Trophoblast cell (in vitro differentiated cells and primary cell): ENCODE results near the gene CAMSAP3.

Experiments
- DNase-seq, 2 donors: peaks; one replicate each; pipeline ENCODE4 v3.0.0-alpha.2; 2016
- H2AFZ ChIP-seq: 2 replicates; pipeline ENCODE4 v1.6.1; 2013; ENCODE audit warnings: low read length, moderate library complexity, mild to moderate bottlenecking; ENCODE audit not compliant: insufficient read depth, poor library complexity
- H2AK5ac ChIP-seq: 2 replicates; pipeline ENCODE4 v1.6.1; 2013; ENCODE audit warnings: mild to moderate bottlenecking, low read length
- H2BK120ac ChIP-seq: 2 replicates; pipeline ENCODE4 v1.6.1; 2013; ENCODE audit warnings: low read length, mild to moderate bottlenecking, moderate library complexity; ENCODE audit not compliant: insufficient read depth, poor library complexity
- H2BK12ac ChIP-seq: 2 replicates; pipeline ENCODE4 v1.6.1; 2013; ENCODE audit warnings: mild to moderate bottlenecking, low read length, moderate library complexity
- H2BK5ac ChIP-seq: 2 replicates; pipeline ENCODE4 v1.6.1; 2013; ENCODE audit warnings: low read length, low read depth, moderate library complexity, mild to moderate bottlenecking; ENCODE audit not compliant: poor library complexity
- H3K14ac ChIP-seq: 2 replicates; pipeline ENCODE4 v1.6.1; 2013; ENCODE audit warnings: mild to moderate bottlenecking, low read length
- H3K18ac ChIP-seq: 2 replicates; pipeline ENCODE4 v1.6.1; 2013; ENCODE audit warnings: mild to moderate bottlenecking, low read length
- H3K23ac ChIP-seq: 2 replicates; pipeline ENCODE4 v1.6.1; 2013; ENCODE audit warnings: low read length
- H3K27ac ChIP-seq: 2 replicates; pipeline ENCODE4 v1.5.1; 2013; ENCODE audit warnings: low read depth, mild to moderate bottlenecking, inconsistent platforms, low read length, moderate library complexity
- H3K27me3 ChIP-seq: 2 replicates; pipeline ENCODE4 v1.6.1; 2013; ENCODE audit warnings: inconsistent platforms, mild to moderate bottlenecking, low read length, moderate library complexity; ENCODE audit not compliant: insufficient read depth
- H3K36me3 ChIP-seq, 2 experiments: 1 replicate in 1 of 2; 2 replicates in 1 of 2; pipeline ENCODE4 v1.6.1; 2013; ENCODE audit warnings: low read length in 2 of 2, mild to moderate bottlenecking in 2 of 2, moderate library complexity in 1 of 2; ENCODE audit not compliant: insufficient read depth in 2 of 2, control insufficient read depth in 1 of 2
- H3K4ac ChIP-seq: 2 replicates; pipeline ENCODE4 v1.6.1; 2013; ENCODE audit warnings: low read depth, mild to moderate bottlenecking, low read length, moderate library complexity
- H3K4me1 ChIP-seq, 2 experiments: 1 replicate in 1 of 2; 2 replicates in 1 of 2; pipeline ENCODE4 v1.6.1; 2013; ENCODE audit warnings: low read length in 2 of 2, mild to moderate bottlenecking in 2 of 2, moderate library complexity in 1 of 2; ENCODE audit not compliant: insufficient read depth in 2 of 2, control insufficient read depth in 1 of 2
- H3K4me2 ChIP-seq: 2 replicates; pipeline ENCODE4 v1.6.1; 2013; ENCODE audit warnings: inconsistent platforms, mild to moderate bottlenecking, low read length, moderate library complexity
- H3K4me3 ChIP-seq: 2 replicates; pipeline ENCODE4 v1.5.1; 2013; ENCODE audit warnings: mild to moderate bottlenecking, low read depth, low read length, inconsistent platforms
- H3K79me1 ChIP-seq: one replicate; pipeline ENCODE4 v1.6.1; 2013; ENCODE audit warnings: low read length
- H3K79me2 ChIP-seq: 2 replicates; pipeline ENCODE4 v1.6.1; 2013; ENCODE audit warnings: low read length, mild to moderate bottlenecking; ENCODE audit not compliant: control insufficient read depth, insufficient read depth, poor library complexity
- H3K9ac ChIP-seq: 2 replicates; pipeline ENCODE4 v1.6.1; 2013; ENCODE audit warnings: mild to moderate bottlenecking, low read length
- H3K9me3 ChIP-seq: 2 replicates; pipeline ENCODE4 v1.6.1; 2013; ENCODE audit warnings: low read depth, mild to moderate bottlenecking, control low read depth, inconsistent platforms, low read length; ENCODE audit not compliant: insufficient read depth
- H4K12ac ChIP-seq: 2 replicates; pipeline ENCODE4 v1.6.1; 2013; ENCODE audit warnings: low read depth, mild to moderate bottlenecking, low read length, moderate library complexity
- H4K8ac ChIP-seq: 2 replicates; pipeline ENCODE4 v1.6.1; 2013; ENCODE audit warnings: low read depth, mild to moderate bottlenecking, low read length, moderate library complexity
- H4K91ac ChIP-seq: one replicate; pipeline ENCODE4 v1.6.1; 2013; ENCODE audit warnings: low read depth, mild to moderate bottlenecking, low read length, moderate library complexity
- WGBS: extraction: QIAGEN DNeasy Blood & Tissue Kit; methylation state at CpG from one replicate; pipeline ENCODE4 v1.1.7; 2013; ENCODE audit warnings: missing lambda C conversion rate; ENCODE audit not compliant: insufficient read length, insufficient coverage; ENCODE audit errors: extremely low coverage; 5-methylcytosine and 5-hydroxymethylcytosine counted together

The CAMSAP3 gene

DNA sequence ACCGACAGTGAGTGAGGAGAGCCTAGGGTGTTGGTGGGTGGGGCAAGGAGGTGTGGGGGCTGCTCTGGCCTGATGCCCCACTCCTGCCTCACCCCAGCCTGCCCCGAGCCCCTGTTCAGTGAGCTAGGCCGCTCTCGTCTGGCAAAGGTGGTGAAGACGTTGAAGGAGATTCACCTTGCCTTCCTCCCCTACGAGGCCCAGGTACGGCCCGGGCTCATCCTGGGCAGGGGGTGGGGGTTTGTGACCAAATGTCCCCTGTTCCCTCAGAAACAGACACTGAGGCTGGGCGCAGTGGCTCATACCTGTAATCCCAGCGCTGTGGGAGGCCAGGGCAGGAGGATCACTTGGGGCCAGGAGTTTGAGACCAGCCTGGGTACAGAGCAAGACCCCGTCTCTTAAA, 45.1 kb downstream of the CAMSAP3 start:
- no peak overlapping the region for H4K12ac ChIP-seq
- H3K9me3 ChIP-seq: peaks cover 8% of the 10 kb centered on the region
- DNase-seq: no peak
- H2BK12ac ChIP-seq: no peak overlapping the region
- H2AK5ac ChIP-seq: no peak overlapping the region
- no peak overlapping the region for H4K8ac ChIP-seq
- peaks cover 7 to 11% of the 10 kb centered on the region in 2 experiments for H3K4me1 ChIP-seq
- H3K4me2 ChIP-seq: no peak overlapping the region
- no peak overlapping the region for H3K27ac ChIP-seq
- H3K4me3 ChIP-seq: no peak overlapping the region
- no CpG with 5 or more reads among the region's 11 CpGs for WGBS
- H4K91ac ChIP-seq: no peak overlapping the region
- H3K23ac ChIP-seq: no peak overlapping the region
- no peaks in the 10 kb centered on the region for H3K27me3 ChIP-seq
- no peak overlapping the region for H3K4ac ChIP-seq
- H2BK5ac ChIP-seq: no peak overlapping the region
- H3K14ac ChIP-seq: no peak overlapping the region
- H2AFZ ChIP-seq: no peak overlapping the region
- H3K18ac ChIP-seq: no peak overlapping the region
- no peak overlapping the region for H3K9ac ChIP-seq
- peaks cover 6% of the 10 kb centered on the region for H3K79me1 ChIP-seq
- H2BK120ac ChIP-seq: no peak overlapping the region
- peaks cover 7% of the 10 kb centered on the region for H3K79me2 ChIP-seq
- H3K36me3 ChIP-seq: peaks cover 26 to 29% of the 10 kb centered on the region in 2 experiments

DNA sequence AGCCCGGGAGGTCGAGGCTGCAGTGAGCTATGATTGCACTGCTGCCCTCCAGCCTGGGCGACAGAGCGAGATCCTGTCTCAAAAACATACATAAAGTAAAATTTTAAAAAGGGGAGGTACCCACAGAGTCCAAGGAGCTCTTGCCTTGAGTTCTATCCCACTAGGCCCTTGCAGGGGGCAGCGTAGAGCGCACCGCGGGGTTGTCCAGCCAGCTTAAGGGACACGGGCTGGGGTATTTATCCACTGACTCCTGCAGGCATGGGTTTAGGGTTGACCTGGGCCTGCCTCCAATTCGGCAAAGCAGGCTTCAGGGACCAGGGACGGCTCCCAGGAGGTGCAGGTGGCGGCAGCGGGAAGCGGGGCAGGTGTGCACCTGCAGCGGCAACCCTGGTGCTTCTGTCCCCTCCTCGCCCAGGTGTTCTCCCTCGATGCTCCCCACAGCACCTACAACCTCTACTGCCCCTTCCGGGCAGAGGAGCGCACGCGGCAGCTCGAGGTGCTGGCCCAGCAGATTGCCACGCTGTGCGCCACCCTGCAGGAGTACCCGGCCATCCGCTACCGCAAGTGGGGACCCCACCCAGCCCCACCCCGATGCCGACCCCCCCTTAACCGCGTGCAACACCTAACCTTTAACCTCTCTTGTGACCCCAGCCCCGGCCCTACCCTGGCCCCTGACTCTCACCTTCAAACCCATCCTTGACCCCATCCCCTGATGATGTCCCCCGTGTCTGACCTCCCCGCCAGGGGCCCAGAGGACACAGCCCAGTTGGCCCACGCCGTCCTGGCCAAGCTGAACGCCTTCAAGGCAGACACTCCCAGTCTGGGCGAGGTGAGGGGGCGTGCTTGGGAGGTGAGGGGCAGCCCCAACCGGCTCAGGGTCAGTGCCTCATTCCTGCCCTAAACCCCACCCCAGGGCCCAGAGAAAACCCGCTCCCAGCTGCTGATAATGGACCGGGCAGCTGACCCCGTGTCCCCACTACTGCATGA, 45.9 kb downstream of the CAMSAP3 start:
- peaks cover 5 to 8% of the 10 kb centered on the region in 2 experiments for H3K4me1 ChIP-seq
- H2AFZ ChIP-seq: no peak overlapping the region
- no peak overlapping the region for H4K91ac ChIP-seq
- no peak overlapping the region for H2BK5ac ChIP-seq
- H3K4ac ChIP-seq: no peak overlapping the region
- no peak overlapping the region for H3K23ac ChIP-seq
- no peak overlapping the region for H2AK5ac ChIP-seq
- no peak overlapping the region for H3K14ac ChIP-seq
- no peak overlapping the region for H3K27ac ChIP-seq
- no peak overlapping the region for H3K4me2 ChIP-seq
- no peak overlapping the region for H3K18ac ChIP-seq
- no peak overlapping the region for H3K4me3 ChIP-seq
- H3K9me3 ChIP-seq: peaks cover 5% of the 10 kb centered on the region
- DNase-seq: no peak
- WGBS: no CpG with 5 or more reads among the region's 43 CpGs
- H3K27me3 ChIP-seq: no peaks in the 10 kb centered on the region
- H3K36me3 ChIP-seq: peaks cover 31 to 36% of the 10 kb centered on the region in 2 experiments
- no peak overlapping the region for H3K9ac ChIP-seq
- no peak overlapping the region for H4K8ac ChIP-seq
- H3K79me1 ChIP-seq: peaks cover 6% of the 10 kb centered on the region
- H3K79me2 ChIP-seq: peaks cover 7% of the 10 kb centered on the region
- H4K12ac ChIP-seq: no peak overlapping the region
- H2BK120ac ChIP-seq: no peak overlapping the region
- H2BK12ac ChIP-seq: no peak overlapping the region

DNA sequence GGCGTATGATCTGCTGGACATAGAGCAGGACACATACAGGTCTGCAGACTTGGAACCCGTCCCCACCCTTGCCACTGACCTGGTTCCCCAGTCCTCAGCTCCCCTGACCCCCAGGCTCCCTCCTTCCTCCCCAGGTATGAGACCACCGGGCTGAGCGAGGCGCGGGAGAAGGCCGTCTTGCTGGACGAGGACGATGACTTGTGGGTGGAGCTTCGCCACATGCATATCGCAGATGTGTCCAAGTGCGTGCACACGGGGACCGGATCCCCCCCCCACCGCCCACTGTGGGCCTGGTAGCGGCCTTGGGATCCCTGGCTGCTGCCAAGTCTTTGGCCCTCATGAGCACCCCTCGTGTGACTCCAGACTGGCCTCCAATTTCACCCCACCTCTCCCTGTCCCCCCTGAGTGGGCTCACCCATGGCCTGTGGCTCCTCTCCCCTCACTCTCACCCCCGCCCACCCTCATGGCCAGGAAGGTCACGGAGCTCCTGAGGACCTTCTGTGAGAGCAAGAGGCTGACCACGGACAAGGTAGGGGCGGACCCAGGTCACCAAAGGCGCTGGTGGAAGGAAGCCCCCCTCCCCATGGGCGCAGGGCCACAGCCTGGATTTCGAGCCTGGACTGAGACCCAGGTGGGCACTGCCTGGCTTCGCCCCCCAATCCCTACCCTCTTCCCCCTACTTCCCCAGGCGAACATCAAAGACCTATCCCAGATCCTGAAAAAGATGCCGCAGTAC, 46.8 kb downstream of the CAMSAP3 start:
- Histone ChIP-seq H3K23ac (no peak overlapping the region), H3K4me2 (no peak overlapping the region), H3K9ac (no peak overlapping the region), H3K4me3 (no peak overlapping the region), H3K79me2 (peaks cover 2% of the 10 kb centered on the region), H4K8ac (no peak overlapping the region), H3K79me1 (peaks cover 1% of the 10 kb centered on the region), H3K27me3 (no peaks in the 10 kb centered on the region), H3K18ac (no peak overlapping the region), H3K27ac (no peak overlapping the region), H2AFZ (no peak overlapping the region), H3K4me1 (peaks cover 3 to 4% of the 10 kb centered on the region in 2 experiments), H2BK120ac (no peak overlapping the region), H4K91ac (no peak overlapping the region), H2BK5ac (no peak overlapping the region), H3K14ac (no peak overlapping the region), H3K36me3 (peaks cover 37 to 44% of the 10 kb centered on the region in 2 experiments), H3K9me3 (peaks cover 3% of the 10 kb centered on the region), H2AK5ac (no peak overlapping the region), H2BK12ac (no peak overlapping the region), H3K4ac (no peak overlapping the region), H4K12ac (no peak overlapping the region)
- no CpG with 5 or more reads among the region's 27 CpGs for WGBS
- no peak for DNase-seq

DNA sequence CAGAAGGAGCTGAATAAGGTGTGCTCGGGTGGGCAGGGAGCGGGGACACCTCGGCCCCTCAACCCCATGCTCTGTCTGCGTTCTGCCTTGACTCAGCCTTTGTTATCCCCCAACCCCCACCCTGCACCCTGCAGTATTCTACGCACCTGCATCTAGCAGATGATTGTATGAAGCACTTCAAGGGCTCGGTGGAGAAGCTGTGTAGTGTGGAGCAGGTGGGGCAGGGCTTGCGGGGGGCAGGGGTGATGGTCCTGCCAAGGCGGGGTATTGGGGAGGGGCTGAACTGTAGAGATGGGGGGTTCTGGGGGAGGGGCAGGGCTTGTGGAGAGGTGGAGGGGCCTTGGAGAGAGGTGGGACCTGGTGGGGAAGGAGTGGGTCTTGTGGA, 47.4 kb downstream of the CAMSAP3 start:
- no peak overlapping the region for H3K4me2 ChIP-seq
- H2AFZ ChIP-seq: no peak overlapping the region
- H3K23ac ChIP-seq: no peak overlapping the region
- H3K36me3 ChIP-seq: peaks cover 38 to 44% of the 10 kb centered on the region in 2 experiments
- peaks cover 3% of the 10 kb centered on the region for H3K9me3 ChIP-seq
- H2AK5ac ChIP-seq: no peak overlapping the region
- no peak overlapping the region for H2BK5ac ChIP-seq
- no peak overlapping the region for H3K14ac ChIP-seq
- no peaks in the 10 kb centered on the region for H3K4me1 ChIP-seq
- H3K79me2 ChIP-seq: no peaks in the 10 kb centered on the region
- H3K9ac ChIP-seq: no peak overlapping the region
- H4K91ac ChIP-seq: no peak overlapping the region
- H2BK12ac ChIP-seq: no peak overlapping the region
- no peak overlapping the region for H4K12ac ChIP-seq
- H4K8ac ChIP-seq: no peak overlapping the region
- no peak for DNase-seq
- no peaks in the 10 kb centered on the region for H3K79me1 ChIP-seq
- H3K27me3 ChIP-seq: no peaks in the 10 kb centered on the region
- H2BK120ac ChIP-seq: no peak overlapping the region
- H3K27ac ChIP-seq: no peak overlapping the region
- H3K4ac ChIP-seq: no peak overlapping the region
- no peak overlapping the region for H3K4me3 ChIP-seq
- H3K18ac ChIP-seq: no peak overlapping the region
- WGBS: no CpG with 5 or more reads among the region's 8 CpGs
